ENCODE data around the gene GDA.

The GDA gene

DNA sequence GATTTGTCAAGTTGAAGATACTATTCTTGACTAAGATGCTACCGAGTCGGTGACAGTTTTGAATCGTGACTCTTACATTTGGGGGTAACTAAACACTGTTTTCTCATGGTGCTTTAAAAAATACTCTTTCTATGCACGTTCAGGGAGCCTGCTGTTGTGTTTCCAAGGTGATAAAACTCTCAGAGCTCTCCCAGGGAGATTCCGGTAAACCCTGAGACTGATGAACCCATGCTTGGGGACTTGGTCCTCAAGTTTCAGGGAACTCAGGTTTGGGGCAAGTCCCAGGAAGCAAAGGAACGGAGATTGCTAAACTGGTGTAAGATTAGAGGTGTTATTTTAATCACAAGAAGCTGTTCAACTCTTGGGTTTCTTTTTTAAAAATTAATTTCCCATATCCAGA is 1.4 kb downstream of the GDA start:
- no peak for DNase-seq (ENCODE audit: low read depth, low spot score)

DNA sequence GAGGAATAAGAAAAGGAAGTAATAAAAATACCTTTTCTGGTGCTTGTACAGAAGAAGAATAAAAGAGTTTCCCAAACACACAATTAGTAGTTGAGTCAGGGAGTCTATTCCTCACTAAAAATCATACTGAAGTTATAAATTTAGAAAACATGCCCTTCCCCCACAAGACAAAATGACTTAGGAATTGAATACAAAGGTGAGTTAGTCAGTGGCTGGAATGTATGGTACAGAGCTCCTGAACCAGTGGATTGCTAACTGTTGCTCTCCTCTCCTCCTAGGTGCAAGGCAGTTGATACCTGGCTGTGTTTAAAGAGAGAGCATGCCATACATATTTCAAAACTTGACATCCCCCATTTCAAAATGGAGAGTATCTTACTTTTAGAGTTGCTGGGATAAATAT is 1.9 kb downstream of the GDA start:
- DNase-seq (ENCODE audit: low read depth, low spot score), result no peak

DNA sequence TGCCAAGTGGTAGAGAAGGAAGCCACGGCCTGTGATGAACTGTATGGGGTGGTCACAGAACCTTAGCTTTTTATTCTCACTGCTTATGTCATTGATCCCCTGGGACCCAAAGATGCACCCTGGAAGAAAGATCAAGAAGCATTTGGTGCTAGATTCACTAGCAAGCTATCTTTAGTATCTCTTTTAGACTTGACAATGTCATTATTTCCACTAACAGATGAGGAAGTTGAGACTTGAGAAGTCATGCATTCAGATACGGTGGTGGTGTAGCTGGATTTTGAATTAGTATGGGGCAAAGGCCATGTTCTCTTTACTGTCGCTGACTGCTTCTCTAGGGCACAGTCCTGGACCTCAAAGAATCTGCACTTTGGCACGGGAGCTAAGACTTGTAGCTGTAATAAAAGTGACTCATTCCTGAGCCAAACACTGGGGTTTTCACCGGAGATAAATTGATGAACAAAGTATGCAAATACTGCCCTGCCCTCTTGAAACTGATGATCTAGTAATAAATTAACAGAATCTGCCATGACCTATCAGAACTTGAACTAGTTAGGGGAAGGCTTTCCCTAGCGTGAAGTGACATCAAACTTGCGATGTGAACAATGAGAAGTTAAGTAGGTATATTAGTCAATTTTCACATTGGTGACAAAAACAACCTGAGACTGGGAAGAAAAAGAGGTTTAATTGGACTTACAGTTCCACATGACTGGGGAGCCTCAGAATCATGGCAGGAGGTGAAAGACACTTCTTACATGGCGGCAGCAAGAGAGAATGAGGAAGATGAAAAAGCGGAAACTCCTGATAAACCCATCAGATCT is 5.4 kb downstream of the GDA start:
- DNase-seq (ENCODE audit: low read depth, low spot score), result no peak

GRCh38 chr9:72155301-72155700 is 6.1 kb downstream of the GDA start:
- DNase-seq (ENCODE audit: low read depth, low spot score), result no peak

- DNase-seq (ENCODE audit: low read depth, low spot score), result no peak
Measured at GRCh38 chr9:72156586-72156985, 7.3 kb downstream of the GDA start.

DNA sequence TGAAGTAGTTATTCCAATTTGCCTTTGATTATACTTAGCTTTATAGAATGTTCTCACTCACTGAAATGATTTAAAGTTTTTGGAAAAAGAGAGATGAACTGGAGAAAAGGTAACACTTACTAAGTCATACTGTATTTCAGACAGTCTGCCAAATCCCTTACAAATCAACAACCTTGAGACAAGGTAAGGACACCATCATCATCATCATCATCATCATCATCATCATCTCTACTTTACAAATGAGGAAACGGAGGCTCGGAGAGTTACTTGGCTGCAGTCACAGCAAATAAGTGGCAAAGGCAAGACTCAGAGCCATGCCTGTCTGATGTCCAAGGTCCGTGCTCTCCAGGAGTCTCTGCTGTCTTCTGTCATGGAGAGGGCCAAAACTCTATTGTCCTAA is 9.4 kb downstream of the GDA start:
- no peak for DNase-seq (ENCODE audit: low read depth, low spot score)

- DNase-seq (ENCODE audit: low read depth, low spot score), result no peak
Measured at GRCh38 chr9:72160446-72161123, 11.3 kb downstream of the GDA start.

GRCh38 chr9:72165326-72165725 is 16.1 kb downstream of the GDA start:
- DNase-seq (ENCODE audit: low read depth, low spot score), result no peak

DNA sequence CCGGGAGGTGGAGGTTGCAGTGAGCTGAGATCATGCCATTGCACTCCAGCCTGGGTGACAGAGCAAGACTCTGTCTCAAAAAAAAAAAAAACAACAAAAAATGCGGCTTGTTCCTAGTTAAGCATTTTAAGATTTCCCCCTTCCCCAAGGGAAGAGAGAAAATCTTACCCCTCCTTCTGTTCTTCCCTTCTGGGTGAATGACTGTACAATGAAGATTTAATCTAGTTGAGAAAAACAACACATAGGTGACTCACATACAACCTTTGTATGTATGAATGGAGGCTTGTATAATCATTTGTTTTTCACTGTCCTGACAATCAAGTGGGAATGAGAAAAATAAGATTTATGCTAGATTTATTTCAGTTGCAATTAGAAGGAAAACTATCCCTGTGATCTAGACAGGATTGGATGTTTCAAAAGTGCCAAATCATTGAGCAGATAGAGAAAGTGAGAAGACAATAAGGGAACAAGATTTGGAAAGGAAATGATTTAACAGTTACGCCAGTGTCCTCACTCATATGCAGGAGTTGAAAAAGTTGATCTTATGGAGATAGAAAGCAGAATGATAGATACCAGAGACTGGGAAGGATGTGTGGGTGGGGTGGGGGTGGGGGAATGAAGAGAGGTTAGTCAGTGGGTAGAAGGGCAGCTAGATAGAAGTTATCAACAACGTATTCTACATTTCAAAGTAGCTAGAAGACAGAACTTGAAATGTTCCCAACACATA is 16.7 kb downstream of the GDA start:
- no peak for DNase-seq (ENCODE audit: low read depth, low spot score)

DNA sequence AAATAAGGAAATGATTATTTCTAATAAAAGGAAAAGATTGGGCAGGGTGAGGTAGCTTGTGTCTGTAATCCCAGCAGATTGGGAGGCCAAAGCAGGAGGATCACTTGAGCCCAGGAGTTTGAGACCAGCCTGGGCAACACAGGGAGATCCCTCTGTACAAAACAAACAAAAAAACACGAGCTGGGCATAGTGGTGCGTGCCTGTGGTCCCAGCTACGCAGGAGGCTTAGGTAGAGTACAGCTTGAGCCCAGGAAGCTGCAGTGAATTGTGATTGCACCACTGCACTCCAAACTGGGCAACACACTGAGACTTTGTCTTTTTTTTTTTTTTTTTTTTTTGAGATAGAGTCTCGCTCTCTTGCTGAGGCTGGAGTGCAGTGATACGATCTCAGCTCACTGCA is 18.8 kb downstream of the GDA start:
- no peak for DNase-seq (ENCODE audit: low read depth, low spot score)

- DNase-seq (ENCODE audit: low read depth, low spot score), result no peak
Measured at GRCh38 chr9:72169178-72169577, 19.9 kb downstream of the GDA start.

GRCh38 chr9:72173080-72173479 is 23.8 kb downstream of the GDA start:
- no peak for DNase-seq (ENCODE audit: low read depth, low spot score)

DNA sequence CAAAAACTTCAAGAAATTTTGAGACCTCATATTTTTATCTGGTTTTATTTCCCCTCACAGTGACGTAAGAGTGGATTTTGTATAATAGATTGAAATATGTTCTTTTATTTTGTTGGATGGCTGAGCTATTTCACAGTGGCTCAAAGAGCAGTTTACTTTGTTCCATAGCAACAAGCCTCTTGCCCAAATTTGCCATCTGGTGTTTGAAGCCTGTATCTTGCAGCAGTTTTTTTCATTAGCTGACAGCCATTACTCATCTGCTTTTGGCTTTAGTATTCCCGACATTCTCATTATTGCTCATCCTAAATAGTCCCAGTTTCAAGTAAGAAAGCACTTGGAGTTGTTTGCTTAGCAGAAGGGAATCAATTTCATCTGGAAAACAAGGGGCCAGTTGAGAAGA is 36.3 kb downstream of the GDA start:
- no peak for DNase-seq (ENCODE audit: low read depth, low spot score)

DNA sequence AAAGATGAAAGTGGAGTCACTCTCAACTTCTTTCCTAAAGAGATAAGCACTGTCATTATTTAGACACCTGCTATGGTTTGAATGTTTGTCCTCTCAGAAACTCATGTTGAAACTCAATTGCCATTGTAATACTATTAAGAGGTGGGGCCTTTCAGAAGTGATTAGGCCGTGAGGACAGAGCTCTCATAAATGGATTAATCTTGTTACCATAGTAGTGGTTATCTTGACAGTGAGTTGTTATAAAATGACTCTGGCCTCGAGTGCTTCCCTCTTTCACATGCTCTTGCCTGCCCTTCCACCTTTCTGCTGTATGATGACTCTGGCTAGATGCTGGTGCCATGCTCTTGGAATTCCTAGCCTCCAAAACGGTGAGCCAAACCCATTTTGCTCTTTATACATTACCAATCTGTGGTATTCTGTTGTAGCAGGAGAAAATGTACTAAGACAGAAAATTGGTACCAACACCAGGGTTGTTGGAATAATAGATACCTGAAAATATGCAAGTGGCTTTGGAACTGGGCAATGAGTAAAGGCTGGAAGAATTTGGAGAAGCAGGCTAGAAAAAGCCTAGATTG is 38.0 kb downstream of the GDA start:
- no peak for DNase-seq (ENCODE audit: low read depth, low spot score)

DNA sequence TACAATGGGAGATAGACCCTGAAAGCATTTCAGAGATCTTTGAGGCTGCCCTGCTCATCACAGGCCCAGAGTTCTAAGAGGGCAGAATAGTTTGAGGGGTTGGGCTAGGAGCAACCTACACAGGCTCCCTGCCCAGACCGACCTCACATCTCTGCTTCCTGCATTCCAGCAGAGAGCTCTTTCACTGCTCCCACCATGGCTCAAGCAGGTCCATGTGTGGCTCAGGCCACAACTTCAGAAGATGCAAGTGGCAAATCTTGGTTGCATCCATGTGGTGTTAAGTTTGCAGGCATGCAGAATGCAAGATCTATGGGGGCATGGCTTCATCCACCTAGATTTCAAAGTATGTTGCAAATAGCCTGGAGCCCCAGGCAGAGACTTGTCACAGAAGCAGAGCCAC is 39.0 kb downstream of the GDA start:
- no peak for DNase-seq (ENCODE audit: low read depth, low spot score)

- DNase-seq (ENCODE audit: low read depth, low spot score), result no peak
Measured at GRCh38 chr9:72193478-72193881, 44.2 kb downstream of the GDA start.

DNA sequence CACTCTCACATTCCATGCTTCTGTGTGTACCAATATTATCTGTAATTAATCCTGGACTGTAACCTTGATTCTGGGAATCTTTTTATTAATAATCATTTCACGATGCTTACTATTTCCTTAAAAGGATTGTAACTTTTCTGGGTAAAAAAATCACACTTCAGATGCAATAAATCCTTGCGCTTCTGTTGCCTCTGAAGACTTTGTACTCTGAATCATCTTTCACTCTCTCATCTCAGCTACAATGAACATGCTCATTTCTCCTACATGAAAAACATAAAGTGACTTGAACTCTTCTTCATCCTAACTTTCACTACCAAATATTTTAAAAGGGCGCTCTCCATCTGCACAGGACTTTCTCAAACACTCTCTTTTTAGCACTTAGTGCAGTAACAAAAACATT is 50.0 kb downstream of the GDA start:
- DNase-seq (ENCODE audit: low read depth, low spot score), result no peak

GRCh38 chr9:72200452-72200851 is 51.2 kb downstream of the GDA start:
- no peak for DNase-seq (ENCODE audit: low read depth, low spot score)

DNA sequence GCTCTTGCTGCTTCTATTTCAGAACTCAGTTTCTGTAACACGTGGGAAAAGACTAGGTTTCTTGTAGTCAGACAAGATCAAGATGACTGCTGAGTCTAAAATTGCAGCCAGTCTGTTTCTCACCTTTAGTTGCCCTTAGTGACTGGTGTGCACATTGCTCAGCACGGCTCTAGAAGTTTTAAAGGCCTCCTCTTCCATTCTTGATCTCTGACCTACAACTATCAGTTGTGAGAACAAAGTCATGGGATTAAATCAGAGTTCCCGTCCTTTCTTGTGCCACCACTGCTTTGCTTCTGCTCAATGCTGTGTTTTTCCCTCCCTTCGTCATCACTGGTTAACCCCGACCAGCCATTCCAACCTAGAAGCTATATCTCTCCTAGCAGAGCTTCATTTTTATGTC is 52.8 kb downstream of the GDA start:
- DNase-seq (ENCODE audit: low read depth, low spot score), result no peak

DNA sequence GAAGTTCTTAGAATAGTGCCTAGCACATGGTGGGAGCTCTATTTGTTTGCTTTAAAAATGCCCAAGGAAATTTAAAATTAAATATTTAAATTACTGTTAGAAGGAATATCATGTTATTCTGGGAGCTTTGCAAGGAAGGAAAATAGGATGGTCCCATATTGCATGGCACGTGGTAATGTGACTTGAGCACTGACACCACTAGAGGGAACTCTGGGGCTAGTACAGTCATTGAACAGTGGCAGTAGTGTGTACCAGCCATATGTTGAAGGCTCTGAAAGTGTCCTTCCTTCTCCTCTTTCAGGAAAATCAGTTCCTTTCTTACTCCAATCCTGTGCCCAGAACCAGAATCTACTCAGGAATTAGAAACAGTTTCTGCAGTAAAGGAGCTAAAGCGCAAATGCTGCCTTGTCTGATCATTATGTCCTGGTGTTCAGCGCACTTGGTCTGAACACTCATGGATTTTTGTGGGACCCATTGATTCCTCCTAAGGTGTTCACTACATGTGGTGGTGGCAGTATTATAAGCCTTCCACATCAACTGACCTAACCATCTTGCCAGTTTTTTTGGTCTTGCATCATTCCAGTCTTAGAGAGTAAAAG is 54.1 kb downstream of the GDA start:
- DNase-seq (ENCODE audit: low read depth, low spot score), result no peak

DNA sequence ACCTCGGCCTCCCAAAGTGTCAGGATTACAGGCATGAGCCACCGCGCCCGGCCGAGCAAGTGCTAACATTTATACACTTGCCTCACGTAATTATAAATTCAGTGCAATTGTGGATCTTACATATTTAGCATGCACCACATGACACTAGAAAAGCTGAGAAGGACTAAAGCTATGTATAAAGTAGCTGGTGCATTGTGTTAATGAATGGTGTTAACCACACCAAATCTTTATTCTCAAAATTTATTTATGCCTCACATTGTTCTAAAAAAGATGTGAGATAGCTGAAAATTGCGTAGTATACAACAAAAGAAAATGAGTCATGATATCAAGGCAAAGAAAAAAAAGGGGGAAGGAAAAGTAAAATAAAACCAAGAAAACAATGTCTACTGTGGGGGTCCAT is 54.8 kb downstream of the GDA start:
- DNase-seq (ENCODE audit: low read depth, low spot score), result no peak

DNA sequence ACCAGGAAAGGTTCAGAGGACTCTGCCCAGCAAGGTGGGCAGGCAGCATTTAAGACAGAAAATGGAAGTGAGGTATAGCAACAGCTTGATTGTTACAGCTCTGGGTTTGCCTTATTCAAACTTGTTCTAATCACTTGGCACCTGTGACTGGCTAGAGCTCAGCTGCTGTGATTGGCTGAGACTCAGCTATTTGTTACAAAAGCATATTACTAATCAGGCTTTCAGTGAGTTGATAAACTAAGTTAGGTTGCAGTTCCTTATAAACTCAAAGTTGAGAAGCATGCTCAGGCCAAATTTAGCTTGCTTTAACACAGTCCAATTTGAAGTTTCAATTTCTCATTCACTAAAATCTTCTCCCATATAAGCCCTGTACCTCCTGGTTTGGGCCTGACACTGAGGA is 56.3 kb downstream of the GDA start:
- no peak for DNase-seq (ENCODE audit: low read depth, low spot score)

All from activated CD4-positive, CD25-positive, alpha-beta regulatory T cell treated with anti-CD3 and anti-CD28 coated beads, Interleukin-2, amount 50 U/mL, for 16 hours (primary cell).